ENCODE results near the gene PEMT.

Gene PEMT

GRCh38 chr17:17492571-17492970 lies 98.9 kb downstream of the PEMT start:
- Histone ChIP-seq H2AFZ (ENCODE audit: low read length) (no peak overlapping the region), H3K27ac (ENCODE audit: low read length) (no peak overlapping the region), H3K9me2 (replicated peaks; ENCODE audit: insufficient read depth, low read length) (no peaks in the 10 kb centered on the region), H3K9me3 (replicated peaks; ENCODE audit: insufficient read depth, low read length) (no peaks in the 10 kb centered on the region), H3K9ac (ENCODE audit: low read length) (no peak overlapping the region), H3K4me1 (ENCODE audit: low read length) (peaks cover 12% of the 10 kb centered on the region; the same call in 1 of the 2 replicates), H3K79me2 (ENCODE audit: low read length) (no peaks in the 10 kb centered on the region), H3F3A (ENCODE audit: insufficient read depth, low read length) (peaks cover 14% of the 10 kb centered on the region; the same call in 1 of the 2 replicates), H3K4me2 (ENCODE audit: low read depth, low read length) (no peak overlapping the region), H4K20me1 (ENCODE audit: insufficient read depth, low read length) (no peaks in the 10 kb centered on the region), H3K36me3 (replicated peaks; ENCODE audit: insufficient read depth, low read length) (0 out of 2 replicates have a peak, but pooled peaks cover 3% of the 10 kb centered on the region), H3K27me3 (replicated peaks; ENCODE audit: insufficient read depth, low read length) (no peaks in the 10 kb centered on the region; the same call in 1 of the 2 replicates), H3K4me3 (ENCODE audit: low read length) (no peak overlapping the region)
- DNase-seq, result no peak
- TF ChIP-seq EZH2phosphoT487 (IDR thresholded peaks at IDR 0.05; ENCODE audit: low read length) (no peak), CTCF (IDR thresholded peaks at IDR 0.05; ENCODE audit: low read length) (no peak), EZH2 (optimal IDR thresholded peaks at IDR 0.05; ENCODE audit: low read depth, low read length) (no peak)

- Histone ChIP-seq H3K9ac (ENCODE audit: low read length) (no peak overlapping the region), H4K20me1 (ENCODE audit: insufficient read depth, low read length) (no peaks in the 10 kb centered on the region), H3K4me2 (ENCODE audit: low read depth, low read length) (no peak overlapping the region), H3K4me1 (ENCODE audit: low read length) (peaks cover 12% of the 10 kb centered on the region; the same call in 1 of the 2 replicates), H3K27me3 (replicated peaks; ENCODE audit: insufficient read depth, low read length) (no peaks in the 10 kb centered on the region; the same call in 1 of the 2 replicates), H3K79me2 (ENCODE audit: low read length) (no peaks in the 10 kb centered on the region), H3K9me3 (replicated peaks; ENCODE audit: insufficient read depth, low read length) (no peaks in the 10 kb centered on the region), H3K27ac (ENCODE audit: low read length) (no peak overlapping the region), H2AFZ (ENCODE audit: low read length) (no peak overlapping the region), H3K36me3 (replicated peaks; ENCODE audit: insufficient read depth, low read length) (0 out of 2 replicates have a peak, but pooled peaks cover 3% of the 10 kb centered on the region), H3F3A (ENCODE audit: insufficient read depth, low read length) (peaks cover 14% of the 10 kb centered on the region; the same call in 1 of the 2 replicates), H3K9me2 (replicated peaks; ENCODE audit: insufficient read depth, low read length) (no peaks in the 10 kb centered on the region), H3K4me3 (ENCODE audit: low read length) (no peak overlapping the region)
- DNase-seq, result no peak
- TF ChIP-seq EZH2phosphoT487 (IDR thresholded peaks at IDR 0.05; ENCODE audit: low read length), result no peak
- no peak for TF ChIP-seq CTCF (IDR thresholded peaks at IDR 0.05; ENCODE audit: low read length)
Observed at GRCh38 chr17:17492085-17492484, 99.4 kb downstream of the PEMT start.

GRCh38 chr17:17491546-17491988 lies 99.9 kb downstream of the PEMT start:
- 0 out of 2 replicates have a peak, but pooled peaks cover 3% of the 10 kb centered on the region for H3K36me3 ChIP-seq (replicated peaks; ENCODE audit: insufficient read depth, low read length)

More at GRCh38 chr17:17491546-17491988, 99.9 kb downstream of the PEMT start:
- peaks cover 14% of the 10 kb centered on the region; the same call in 1 of the 2 replicates for H3F3A ChIP-seq (ENCODE audit: insufficient read depth, low read length)
- H3K9ac ChIP-seq (ENCODE audit: low read length), result no peak overlapping the region
- H3K27me3 ChIP-seq (replicated peaks; ENCODE audit: insufficient read depth, low read length), result no peaks in the 10 kb centered on the region; the same call in 1 of the 2 replicates
- H2AFZ ChIP-seq (ENCODE audit: low read length), result no peak overlapping the region
- no peak overlapping the region for H3K4me2 ChIP-seq (ENCODE audit: low read depth, low read length)
- H3K9me2 ChIP-seq (replicated peaks; ENCODE audit: insufficient read depth, low read length), result no peaks in the 10 kb centered on the region
- H3K27ac ChIP-seq (ENCODE audit: low read length), result no peak overlapping the region
- no peaks in the 10 kb centered on the region for H3K79me2 ChIP-seq (ENCODE audit: low read length)
- no peaks in the 10 kb centered on the region for H3K9me3 ChIP-seq (replicated peaks; ENCODE audit: insufficient read depth, low read length)
- peaks cover 12% of the 10 kb centered on the region; the same call in 1 of the 2 replicates for H3K4me1 ChIP-seq (ENCODE audit: low read length)
- no peak for TF ChIP-seq EZH2 (optimal IDR thresholded peaks at IDR 0.05; ENCODE audit: low read depth, low read length)
- no peak for TF ChIP-seq EZH2phosphoT487 (IDR thresholded peaks at IDR 0.05; ENCODE audit: low read length)
- TF ChIP-seq CTCF (IDR thresholded peaks at IDR 0.05; ENCODE audit: low read length), result no peak
- H3K4me3 ChIP-seq (ENCODE audit: low read length), result no peak overlapping the region
- no peaks in the 10 kb centered on the region for H4K20me1 ChIP-seq (ENCODE audit: insufficient read depth, low read length)
- no peak for DNase-seq

Data from MM.1S (cell line).